ENCODE measurements around the gene H1-8. TPM values are rescaled to one million over a fixed set of nuclear protein-coding genes. Genes with fewer than 3 reads are reported as not detected.

The H1-8 gene
- total RNA-seq, 2 experiments from 2014 or later: not detected

- no peak for DNase-seq
- H3K4me3 Mint-ChIP-seq: no peak overlapping the region
These were observed 12.7 kb upstream of the H1-8 start for GRCh38 chr3:129530251-129530791.

GRCh38 chr3:129530821-129531220 lies 12.2 kb upstream of the H1-8 start:
- Mint-ChIP-seq H3K36me3 (ENCODE audit: low read depth) (no peaks in the 10 kb centered on the region), H3K4me1 (ENCODE audit: low read depth) (no peaks in the 10 kb centered on the region), H3K9me3 (no peaks in the 10 kb centered on the region), H3K27ac (no peak overlapping the region), H3K4me3 (no peak overlapping the region), H3K27me3 (ENCODE audit: low read depth) (no peaks in the 10 kb centered on the region)
- intact Hi-C loops (cut with micrococcal nuclease): no loop called here
- DNase-seq: no peak
- CTCF ChIA-PET: no interaction called here

More at GRCh38 chr3:129530251-129530791, 12.7 kb upstream of the H1-8 start:
- H3K27ac Mint-ChIP-seq: no peak overlapping the region
- intact Hi-C loops (cut with micrococcal nuclease): no loop called here
- no peaks in the 10 kb centered on the region for H3K4me1 Mint-ChIP-seq (ENCODE audit: low read depth)
- H3K36me3 Mint-ChIP-seq (ENCODE audit: low read depth): no peaks in the 10 kb centered on the region
- no peaks in the 10 kb centered on the region for H3K27me3 Mint-ChIP-seq (ENCODE audit: low read depth)
- CTCF ChIA-PET: no interaction called here
- H3K9me3 Mint-ChIP-seq: no peaks in the 10 kb centered on the region

GRCh38 chr3:129531699-129532098 lies 11.3 kb upstream of the H1-8 start:
- H3K4me1 Mint-ChIP-seq (ENCODE audit: low read depth): no peaks in the 10 kb centered on the region
- no peaks in the 10 kb centered on the region for H3K9me3 Mint-ChIP-seq
- intact Hi-C loops (cut with micrococcal nuclease): no loop called here
- H3K4me3 Mint-ChIP-seq: no peak overlapping the region
- H3K27ac Mint-ChIP-seq: no peak overlapping the region
- DNase-seq: no peak
- CTCF ChIA-PET: no interaction called here
- no peaks in the 10 kb centered on the region for H3K27me3 Mint-ChIP-seq (ENCODE audit: low read depth)
- no peaks in the 10 kb centered on the region for H3K36me3 Mint-ChIP-seq (ENCODE audit: low read depth)

GRCh38 chr3:129532261-129532660 lies 10.7 kb upstream of the H1-8 start:
- Mint-ChIP-seq H3K9me3 (no peaks in the 10 kb centered on the region), H3K4me3 (no peak overlapping the region), H3K27me3 (ENCODE audit: low read depth) (no peaks in the 10 kb centered on the region), H3K4me1 (ENCODE audit: low read depth) (no peaks in the 10 kb centered on the region), H3K27ac (no peak overlapping the region), H3K36me3 (ENCODE audit: low read depth) (no peaks in the 10 kb centered on the region)
- DNase-seq: no peak
- intact Hi-C loops (cut with micrococcal nuclease): no loop called here
- CTCF ChIA-PET: interaction anchor here (0.6 to 0.7 kb wide), 2 partner anchors 15 to 320 kb away, joined by 3 read pairs; no protein-coding TSS in a partner anchor

- no peak for DNase-seq
- Mint-ChIP-seq H3K27ac (no peak overlapping the region), H3K36me3 (ENCODE audit: low read depth) (no peaks in the 10 kb centered on the region), H3K4me3 (no peak overlapping the region), H3K9me3 (no peaks in the 10 kb centered on the region), H3K4me1 (ENCODE audit: low read depth) (no peaks in the 10 kb centered on the region), H3K27me3 (ENCODE audit: low read depth) (no peaks in the 10 kb centered on the region)
- CTCF ChIA-PET: no interaction called here
- intact Hi-C loops (cut with micrococcal nuclease): no loop called here
These were observed 9.6 kb upstream of the H1-8 start for GRCh38 chr3:129533406-129533805.

GRCh38 chr3:129534428-129535027 lies 8.4 kb upstream of the H1-8 start:
- H3K9me3 Mint-ChIP-seq: no peaks in the 10 kb centered on the region
- CTCF ChIA-PET: no interaction called here
- no peak overlapping the region for H3K27ac Mint-ChIP-seq
- no peak overlapping the region for H3K4me3 Mint-ChIP-seq
- no peaks in the 10 kb centered on the region for H3K36me3 Mint-ChIP-seq (ENCODE audit: low read depth)
- intact Hi-C loops (cut with micrococcal nuclease): no loop called here
- no peak for DNase-seq
- no peaks in the 10 kb centered on the region for H3K27me3 Mint-ChIP-seq (ENCODE audit: low read depth)
- no peaks in the 10 kb centered on the region for H3K4me1 Mint-ChIP-seq (ENCODE audit: low read depth)

GRCh38 chr3:129535075-129535474 lies 7.9 kb upstream of the H1-8 start:
- Mint-ChIP-seq H3K4me1 (ENCODE audit: low read depth) (no peaks in the 10 kb centered on the region), H3K27me3 (ENCODE audit: low read depth) (no peaks in the 10 kb centered on the region), H3K9me3 (no peaks in the 10 kb centered on the region), H3K27ac (no peak overlapping the region), H3K4me3 (no peak overlapping the region), H3K36me3 (ENCODE audit: low read depth) (no peaks in the 10 kb centered on the region)
- intact Hi-C loops (cut with micrococcal nuclease): no loop called here
- no peak for DNase-seq
- CTCF ChIA-PET: interaction anchor here (0.6 kb wide), 1 partner anchor 462 kb away, joined by 3 read pairs; no protein-coding TSS in a partner anchor

GRCh38 chr3:129536374-129536667 lies 6.7 kb upstream of the H1-8 start:
- Mint-ChIP-seq H3K4me1 (ENCODE audit: low read depth) (no peaks in the 10 kb centered on the region), H3K27ac (no peak overlapping the region), H3K4me3 (no peak overlapping the region), H3K27me3 (ENCODE audit: low read depth) (no peaks in the 10 kb centered on the region), H3K36me3 (ENCODE audit: low read depth) (no peaks in the 10 kb centered on the region), H3K9me3 (no peaks in the 10 kb centered on the region)
- CTCF ChIA-PET: interaction anchor here (0.6 kb wide), 1 partner anchor 30 kb away, joined by 3 read pairs; no protein-coding TSS in a partner anchor
- no peak for DNase-seq
- intact Hi-C loops (cut with micrococcal nuclease): no loop called here

- no peak for DNase-seq
- H3K27me3 Mint-ChIP-seq (ENCODE audit: low read depth): no peaks in the 10 kb centered on the region
- no peak overlapping the region for H3K27ac Mint-ChIP-seq
- intact Hi-C loops (cut with micrococcal nuclease): no loop called here
- H3K4me1 Mint-ChIP-seq (ENCODE audit: low read depth): no peaks in the 10 kb centered on the region
- H3K9me3 Mint-ChIP-seq: no peaks in the 10 kb centered on the region
- no peaks in the 10 kb centered on the region for H3K36me3 Mint-ChIP-seq (ENCODE audit: low read depth)
- H3K4me3 Mint-ChIP-seq: no peak overlapping the region
- CTCF ChIA-PET: interaction anchor here (0.6 kb wide), 1 partner anchor 30 kb away, joined by 3 read pairs; no protein-coding TSS in a partner anchor
These were observed 6.2 kb upstream of the H1-8 start for GRCh38 chr3:129536804-129537203.

- DNase-seq: no peak
- intact Hi-C loops (cut with micrococcal nuclease): no loop called here
- Mint-ChIP-seq H3K27me3 (ENCODE audit: low read depth) (no peaks in the 10 kb centered on the region), H3K36me3 (ENCODE audit: low read depth) (no peaks in the 10 kb centered on the region), H3K27ac (no peak overlapping the region), H3K9me3 (no peaks in the 10 kb centered on the region), H3K4me3 (no peak overlapping the region), H3K4me1 (ENCODE audit: low read depth) (no peaks in the 10 kb centered on the region)
- CTCF ChIA-PET: no interaction called here
These were observed 3.8 kb upstream of the H1-8 start for GRCh38 chr3:129539206-129539605.

GRCh38 chr3:129540776-129541516 lies 2.0 kb upstream of the H1-8 start:
- H3K4me3 Mint-ChIP-seq: no peak overlapping the region
- intact Hi-C loops (cut with micrococcal nuclease): no loop called here
- no peaks in the 10 kb centered on the region for H3K27me3 Mint-ChIP-seq (ENCODE audit: low read depth)
- no peaks in the 10 kb centered on the region for H3K36me3 Mint-ChIP-seq (ENCODE audit: low read depth)
- no peak for DNase-seq
- H3K9me3 Mint-ChIP-seq: no peaks in the 10 kb centered on the region
- CTCF ChIA-PET: no interaction called here
- H3K27ac Mint-ChIP-seq: no peak overlapping the region
- H3K4me1 Mint-ChIP-seq (ENCODE audit: low read depth): no peaks in the 10 kb centered on the region

GRCh38 chr3:129542747-129543146 lies 228 bp upstream of the H1-8 start:
- no peaks in the 10 kb centered on the region for H3K4me1 Mint-ChIP-seq (ENCODE audit: low read depth)
- no peak for DNase-seq
- no peaks in the 10 kb centered on the region for H3K36me3 Mint-ChIP-seq (ENCODE audit: low read depth)
- H3K27ac Mint-ChIP-seq: no peak overlapping the region
- H3K4me3 Mint-ChIP-seq: no peak overlapping the region
- H3K9me3 Mint-ChIP-seq: no peaks in the 10 kb centered on the region
- intact Hi-C loops (cut with micrococcal nuclease): no loop called here
- CTCF ChIA-PET: no interaction called here
- H3K27me3 Mint-ChIP-seq (ENCODE audit: low read depth): no peaks in the 10 kb centered on the region

GRCh38 chr3:129543999-129544398 lies 1.0 kb downstream of the H1-8 start:
- H3K36me3 Mint-ChIP-seq (ENCODE audit: low read depth): no peaks in the 10 kb centered on the region
- H3K4me1 Mint-ChIP-seq (ENCODE audit: low read depth): no peaks in the 10 kb centered on the region
- no peak overlapping the region for H3K4me3 Mint-ChIP-seq
- intact Hi-C loops (cut with micrococcal nuclease): no loop called here
- H3K9me3 Mint-ChIP-seq: no peaks in the 10 kb centered on the region
- CTCF ChIA-PET: interaction anchor here (0.7 kb wide), 1 partner anchor 121 kb away, joined by 3 read pairs; no protein-coding TSS in a partner anchor
- no peaks in the 10 kb centered on the region for H3K27me3 Mint-ChIP-seq (ENCODE audit: low read depth)
- no peak overlapping the region for H3K27ac Mint-ChIP-seq
- DNase-seq: no peak
